DND-41 (cell line): ENCODE data around the gene TMEM132D.

Source experiments
- CTCF ChIP-seq: IDR thresholded peaks from 2 replicates; pipeline ENCODE4 v1.5.1; 2012; ENCODE audit warnings: borderline replicate concordance, low read length, moderate library complexity, mild to moderate bottlenecking; ENCODE audit not compliant: poor library complexity, severe bottlenecking; ENCODE audit errors: extremely low read depth
- EZH2 ChIP-seq: IDR thresholded peaks from 3 replicates; pipeline ENCODE4 v1.6.1; 2012; ENCODE audit warnings: borderline replicate concordance, low read depth, mild to moderate bottlenecking, moderate library complexity, low read length, inconsistent platforms; ENCODE audit not compliant: severe bottlenecking

DNA sequence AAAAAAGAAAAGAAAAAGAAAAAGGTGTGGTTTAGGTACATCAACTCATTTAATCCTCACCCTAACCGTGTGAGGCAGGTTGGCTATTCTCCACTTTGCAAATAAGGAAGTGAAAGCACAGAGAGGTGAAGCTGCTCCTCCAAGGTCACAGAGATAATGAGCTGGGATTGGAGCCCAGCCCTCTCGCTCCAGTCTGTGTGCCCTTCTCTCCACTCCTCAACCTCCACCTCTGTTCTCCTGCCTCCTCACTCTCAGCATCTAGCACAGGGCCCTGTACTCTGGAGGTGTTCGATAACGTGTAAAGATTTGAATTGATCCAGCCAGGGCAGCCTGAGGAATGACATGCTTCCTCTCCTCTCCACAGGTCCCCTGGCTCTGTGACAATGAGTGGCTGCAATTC is 502.3 kb downstream of the TMEM132D start:
- TF ChIP-seq CTCF (no peak), EZH2 (no peak)
